HCT116 (cell line): ENCODE results near the gene DRD5. TPM values are rescaled to one million over a fixed set of nuclear protein-coding genes. Genes with fewer than 3 reads are reported as not detected.
"Not testable (repeated sequence)": the region's sequence is repeated elsewhere in the genome, so short reads cannot be mapped to it uniquely, and the experiment has no call there.

Source experiments
- ATAC-seq: fragments of 200-7000 bp; cut with Tn5 transposase; 2 replicates; pipeline ENCODE4 v1.9.1; 2020; ENCODE audit warnings: mild to moderate bottlenecking, moderate library complexity
- BruUV-seq: library from RNA; stranded (reverse); fragments of 400-500 nt; replicated peaks from 2 replicates; lab custom pipeline; 2021; lab: Mats Ljungman, UMichigan
- CTCF ChIA-PET: fragments of 300-600 bp; sonication (Branson Sonifier 250); formaldehyde crosslinking; loops from one replicate; lab custom pipeline; 2021; ENCODE audit warnings: antibody characterized with exemption; lab: Charles Lee
- POLR2A ChIA-PET: fragments of 300-600, 350-600 bp; sonication (Branson Sonifier 250); formaldehyde crosslinking; loops from one replicate; lab custom pipeline; 2021; ENCODE audit warnings: antibody characterized with exemption; lab: Charles Lee
- RAD21 ChIA-PET, 2 experiments: fragments of 300-600 bp; sonication (Branson Sonifier 250); formaldehyde crosslinking; loops; one replicate each; lab custom pipeline; 2023; ENCODE audit warnings: low total read pairs in 2 of 2; ENCODE audit not compliant: uncharacterized antibody in 2 of 2, unreplicated experiment in 2 of 2, low non-redundant PET in 1 of 2; lab: Charles Lee
- DNase-seq: peaks from one replicate; pipeline ENCODE4 v3.0.0-alpha.2; 2010; ENCODE audit warnings: low read depth, low spot score
- H2AFZ ChIP-seq: fragments of 200-600 bp; shearing (Covaris generic), sonication (generic); 2 replicates; pipeline ENCODE4 v1.6.1; 2017; ENCODE audit warnings: low read depth, mixed run types, mixed read lengths, antibody characterized with exemption, low read length; ENCODE audit not compliant: poor library complexity, severe bottlenecking
- H3K27ac ChIP-seq: 2 replicates; pipeline ENCODE4 v1.5.1; 2012; ENCODE audit warnings: low read depth, low read length
- H3K27me3 ChIP-seq: fragments of 200-600 bp; sonication (generic); 2 replicates; pipeline ENCODE4 v1.6.1; 2016; ENCODE audit warnings: mixed run types, low read length, mixed read lengths; ENCODE audit not compliant: insufficient read depth
- H3K36me3 ChIP-seq, 2 experiments: fragments of 200-500 bp in 1 of 2; fragments of 200-600 bp in 1 of 2; sonication (Bioruptor generic) in 1 of 2; sonication (generic) in 1 of 2; 2 replicates each; pipeline versions ENCODE4 v1.5.1 to v1.6.1; 2014 to 2016; ENCODE audit warnings: low read length in 2 of 2, inconsistent platforms in 1 of 2, mixed read lengths in 1 of 2, mixed run types in 1 of 2; ENCODE audit not compliant: insufficient read depth in 2 of 2, control insufficient read depth in 1 of 2
- H3K4me1 ChIP-seq, 2 experiments: fragments of 200-600 bp in 1 of 2; sonication (generic) in 1 of 2; 2 replicates each; pipeline versions ENCODE4 v1.5.1 to v1.6.1; 2012 to 2017; ENCODE audit warnings: low read length in 2 of 2, inconsistent platforms in 1 of 2, mild to moderate bottlenecking in 1 of 2, mixed read lengths in 1 of 2, mixed run types in 1 of 2, moderate library complexity in 1 of 2; ENCODE audit not compliant: insufficient read depth in 2 of 2, control insufficient read depth in 1 of 2
- H3K4me2 ChIP-seq: fragments of 200-600 bp; sonication (generic); 2 replicates; pipeline ENCODE4 v1.6.1; 2017; ENCODE audit warnings: mixed run types, low read length, mixed read lengths
- H3K4me3 ChIP-seq, 2 experiments: fragments of 200-600 bp in 1 of 2; sonication (generic) in 1 of 2; replicated peaks in 1 of 2; 2 replicates each; pipeline ENCODE4 v1.5.1; 2011 to 2016; ENCODE audit warnings: low read length in 2 of 2, control low read depth in 1 of 2, low read depth in 1 of 2, mild to moderate bottlenecking in 1 of 2, mixed read lengths in 1 of 2, mixed run types in 1 of 2
- H3K79me2 ChIP-seq: fragments of 200-600 bp; sonication (generic); 2 replicates; pipeline ENCODE4 v1.6.1; 2017; ENCODE audit warnings: mild to moderate bottlenecking, mixed run types, low read length, moderate library complexity, mixed read lengths; ENCODE audit not compliant: insufficient read depth
- H3K9ac ChIP-seq: fragments of 200-600 bp; sonication (generic); 2 replicates; pipeline ENCODE4 v1.6.1; 2016; ENCODE audit warnings: low read length, mixed read lengths
- H3K9me2 ChIP-seq: fragments of 200-600 bp; sonication (generic), shearing (Covaris generic); 2 replicates; pipeline ENCODE4 v1.6.1; 2017; ENCODE audit warnings: mixed run types, mild to moderate bottlenecking, moderate library complexity; ENCODE audit not compliant: insufficient read depth
- H3K9me3 ChIP-seq, 2 experiments: fragments of 200-500 bp in 1 of 2; fragments of 200-600 bp in 1 of 2; sonication (Bioruptor generic) in 1 of 2; sonication (generic) in 1 of 2; 2 replicates each; pipeline ENCODE4 v1.6.1; 2014 to 2017; ENCODE audit warnings: low read length in 2 of 2, mixed read lengths in 2 of 2, inconsistent platforms in 1 of 2, low read depth in 1 of 2, mild to moderate bottlenecking in 1 of 2, mixed run types in 1 of 2, moderate library complexity in 1 of 2; ENCODE audit not compliant: control insufficient read depth in 1 of 2, insufficient read depth in 1 of 2
- H4K20me1 ChIP-seq: fragments of 200-600 bp; sonication (generic), shearing (Covaris generic); 2 replicates; pipeline ENCODE4 v1.6.1; 2017; ENCODE audit warnings: mixed run types, mild to moderate bottlenecking, moderate library complexity; ENCODE audit not compliant: insufficient read depth
- EZH2 ChIP-seq: fragments of 200-600 bp; sonication (generic); IDR thresholded peaks from 2 replicates; pipeline ENCODE4 v1.6.1; 2017; ENCODE audit warnings: antibody characterized with exemption, mixed run types
- intact Hi-C: fragments of 100-400 bp; cut with micrococcal nuclease; formaldehyde crosslinking; loops from 2 replicates; pipeline ENCODE4 v1.10.0; 2022
- total RNA-seq: library from RNA; stranded (reverse); gene quantifications from one replicate; pipeline ENCODE4 v1.2.1, GENCODE V29; 2021; ENCODE audit not compliant: unreplicated experiment

Gene DRD5
- total RNA-seq, 1 experiment from 2014 or later: not detected

DNA sequence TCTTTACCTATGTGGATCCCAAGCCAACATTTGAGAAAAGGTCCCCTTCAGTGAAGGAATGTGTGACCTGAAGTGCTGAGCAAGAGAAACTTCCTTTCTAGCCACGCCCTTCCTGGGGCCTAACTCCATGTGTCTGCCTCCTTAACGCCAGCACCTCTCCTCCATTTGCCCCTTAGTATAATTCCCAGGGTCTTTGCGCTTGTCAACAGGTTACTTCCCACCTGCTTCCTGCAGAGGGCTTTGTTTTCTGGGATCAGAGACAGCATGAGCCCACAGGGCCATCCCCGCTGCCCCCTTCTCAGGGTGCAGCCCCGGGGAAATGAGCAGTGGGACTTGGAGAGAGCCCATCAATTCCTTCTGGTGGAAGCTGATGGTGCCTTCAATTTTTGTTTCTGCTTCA lies 45.9 kb upstream of the DRD5 start:
- intact Hi-C loops: no loop called here
- Histone ChIP-seq H3K27ac (no peak overlapping the region), H3K36me3 (no peaks in the 10 kb centered on the region), H3K4me1 (no peaks in the 10 kb centered on the region), H3K4me3 (no peak overlapping the region), H4K20me1 (no peaks in the 10 kb centered on the region), H3K9me3 (no peaks in the 10 kb centered on the region), H2AFZ (no peak overlapping the region), H3K79me2 (no peaks in the 10 kb centered on the region), H3K4me2 (no peak overlapping the region), H3K9ac (no peak overlapping the region), H3K27me3 (no peaks in the 10 kb centered on the region), H3K9me2 (no peaks in the 10 kb centered on the region)
- RAD21 ChIA-PET: no interaction called here
- POLR2A ChIA-PET: no interaction called here
- no TSS peak for BruUV-seq
- DNase-seq: no peak
- CTCF ChIA-PET: no interaction called here
- ATAC-seq: peak; percentile 38
- TF ChIP-seq EZH2: no peak

DNA sequence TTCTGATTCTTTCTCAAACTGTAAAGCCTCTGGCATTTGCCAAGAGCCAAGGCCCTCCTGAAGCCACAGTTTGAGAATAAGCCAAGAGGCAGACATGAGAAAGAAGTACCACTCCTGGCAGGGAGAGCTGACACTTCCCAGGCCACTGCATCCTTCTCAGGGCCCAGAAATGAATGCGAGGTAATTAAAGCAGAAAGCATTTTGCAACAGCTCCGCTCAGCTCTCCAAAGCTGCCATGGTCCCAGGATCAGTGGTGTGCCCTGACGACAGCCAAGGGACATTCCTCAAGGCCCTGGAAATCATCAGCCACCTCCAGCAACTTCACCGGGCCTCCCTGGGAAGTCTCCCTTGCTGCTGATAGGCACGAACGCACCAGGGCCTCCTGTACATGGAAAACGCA lies 44.2 kb upstream of the DRD5 start:
- H2AFZ ChIP-seq, H3K9me3 ChIP-seq, CTCF ChIA-PET, H3K79me2 ChIP-seq, POLR2A ChIA-PET, RAD21 ChIA-PET, H4K20me1 ChIP-seq, BruUV-seq, H3K4me3 ChIP-seq, H3K27ac ChIP-seq, H3K36me3 ChIP-seq, ATAC-seq, DNase-seq, H3K4me2 ChIP-seq, intact Hi-C loops, H3K9ac ChIP-seq, H3K9me2 ChIP-seq, H3K27me3 ChIP-seq, H3K4me1 ChIP-seq: not testable (repeated sequence)

DNA sequence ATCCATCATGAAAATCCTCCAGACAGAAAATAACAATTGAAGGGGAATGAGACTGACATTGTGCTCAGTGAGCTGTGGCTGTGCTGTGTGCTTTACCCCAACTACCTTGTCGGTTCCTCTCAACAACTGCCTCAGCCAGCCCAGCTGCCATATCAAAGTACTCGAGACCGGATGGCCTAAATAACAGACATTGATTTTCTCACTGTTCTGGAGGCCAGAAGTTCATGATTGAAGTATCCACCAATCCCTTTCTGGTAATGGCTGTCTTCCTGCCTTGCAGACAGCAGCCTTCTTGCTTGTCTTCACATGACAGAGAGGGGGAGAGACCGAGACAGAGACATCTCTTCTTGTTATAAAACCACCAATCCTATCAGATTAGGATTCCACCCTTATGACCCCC lies 37.6 kb upstream of the DRD5 start:
- BruUV-seq: not testable (repeated sequence)

More for the DNA sequence above, 37.6 kb upstream of the DRD5 start:
- H3K36me3 ChIP-seq, H3K4me3 ChIP-seq, POLR2A ChIA-PET, H3K4me2 ChIP-seq, H3K27ac ChIP-seq, intact Hi-C loops, CTCF ChIA-PET, H3K9me2 ChIP-seq, H3K4me1 ChIP-seq, H3K79me2 ChIP-seq, H3K9me3 ChIP-seq, H3K9ac ChIP-seq, DNase-seq, RAD21 ChIA-PET, H3K27me3 ChIP-seq, H2AFZ ChIP-seq, H4K20me1 ChIP-seq, ATAC-seq: not testable (repeated sequence)
